H1 (cell line): Measurements from ENCODE around the gene CLVS2. TPM values are rescaled to one million over a fixed set of nuclear protein-coding genes. Genes with fewer than 3 reads are reported as not detected.

Experiments used
- CTCF ChIA-PET: fragments of 300-600 bp; sonication (Branson Sonifier 250); formaldehyde crosslinking; loops from one replicate; lab custom pipeline; 2021; ENCODE audit not compliant: partially characterized antibody; lab: Charles Lee
- POLR2A ChIA-PET: fragments of 300-600 bp; sonication (Branson Sonifier 250); formaldehyde crosslinking; loops from one replicate; lab custom pipeline; 2021; ENCODE audit warnings: inconsistent platforms; ENCODE audit not compliant: partially characterized antibody; lab: Charles Lee
- DNase-seq, 2 experiments: peaks; one replicate each; pipeline versions ENCODE4 v3.0.0 to v3.0.0-alpha.2; 2010 to 2022; ENCODE audit warnings: low spot score in 2 of 2, low read depth in 1 of 2, mixed read lengths in 1 of 2
- FAIRE-seq: peaks from 2 replicates; lab custom pipeline; 2011; peaks lifted over from hg19 to GRCh38; lab: Jason Lieb, UNC
- H2AFZ ChIP-seq: 2 replicates; pipeline ENCODE4 v1.8.1; 2012; ENCODE audit warnings: low read length, inconsistent platforms
- H2AK5ac ChIP-seq: 2 replicates; pipeline ENCODE4 v1.6.1; 2013; ENCODE audit warnings: low read depth, low read length
- H2BK120ac ChIP-seq: replicated peaks from 2 replicates; pipeline ENCODE3; 2013; ENCODE audit warnings: low read depth, low read length, inconsistent platforms
- H2BK12ac ChIP-seq: 2 replicates; pipeline ENCODE4 v1.6.1; 2013; ENCODE audit warnings: low read depth, low read length
- H2BK15ac ChIP-seq: 2 replicates; pipeline ENCODE4 v1.6.1; 2013; ENCODE audit warnings: low read length
- H2BK20ac ChIP-seq: 2 replicates; pipeline ENCODE4 v1.6.1; 2013; ENCODE audit warnings: low read length
- H2BK5ac ChIP-seq: 2 replicates; pipeline ENCODE4 v1.6.1; 2013; ENCODE audit warnings: low read depth, low read length
- H3K14ac ChIP-seq: 2 replicates; pipeline ENCODE4 v1.6.1; 2013; ENCODE audit warnings: inconsistent platforms; ENCODE audit not compliant: insufficient read length
- H3K18ac ChIP-seq: 2 replicates; pipeline ENCODE4 v1.6.1; 2013; ENCODE audit warnings: low read length; ENCODE audit errors: extremely low read depth
- H3K23ac ChIP-seq: 2 replicates; pipeline ENCODE4 v1.6.1; 2013; ENCODE audit warnings: inconsistent platforms; ENCODE audit not compliant: insufficient read length
- H3K23me2 ChIP-seq: 2 replicates; pipeline ENCODE4 v1.6.1; 2013; ENCODE audit warnings: low read depth, low read length
- H3K27ac ChIP-seq: 2 replicates; pipeline ENCODE4 v1.6.1; 2011; ENCODE audit warnings: low read depth, low read length, inconsistent platforms
- H3K27me3 ChIP-seq, 4 experiments: replicated peaks in 1 of 4; 1 replicate in 1 of 4; 2 replicates in 3 of 4; pipeline versions ENCODE4 v1.6.1 to v1.8.1; 2011 to 2013; ENCODE audit warnings: low read length in 3 of 4, mild to moderate bottlenecking in 3 of 4, inconsistent platforms in 2 of 4, mixed read lengths in 2 of 4, moderate library complexity in 1 of 4; ENCODE audit not compliant: control insufficient read depth in 3 of 4, insufficient read depth in 3 of 4; ENCODE audit errors: extremely low read depth in 1 of 4
- H3K36me3 ChIP-seq, 4 experiments: 2 replicates each; pipeline versions ENCODE4 v1.6.1 to v1.8.1; 2011 to 2013; ENCODE audit warnings: mild to moderate bottlenecking in 4 of 4, low read length in 3 of 4, moderate library complexity in 2 of 4, control low read depth in 1 of 4, inconsistent platforms in 1 of 4; ENCODE audit not compliant: insufficient read depth in 4 of 4, control insufficient read depth in 2 of 4
- H3K4ac ChIP-seq: replicated peaks from 2 replicates; pipeline ENCODE3; 2013; ENCODE audit warnings: low read length, low read depth, mixed read lengths, inconsistent platforms; ENCODE audit not compliant: insufficient read length
- H3K4me1 ChIP-seq, 4 experiments: replicated peaks in 1 of 4; 1 replicate in 1 of 4; 2 replicates in 3 of 4; pipeline versions ENCODE4 v1.6.1 to v1.8.1; 2011 to 2013; ENCODE audit warnings: low read length in 3 of 4, inconsistent platforms in 2 of 4, mixed read lengths in 1 of 4; ENCODE audit not compliant: insufficient read depth in 4 of 4, control insufficient read depth in 3 of 4
- H3K4me2 ChIP-seq, 2 experiments: 2 replicates each; pipeline versions ENCODE4 v1.6.1 to v1.8.1; 2011 to 2013; ENCODE audit warnings: low read depth in 2 of 2, low read length in 2 of 2, control low read depth in 1 of 2, inconsistent platforms in 1 of 2, mild to moderate bottlenecking in 1 of 2; ENCODE audit not compliant: insufficient read depth in 1 of 2
- H3K4me3 ChIP-seq, 4 experiments: fragments of 200-600, 300-600 bp in 1 of 4; sonication (generic), shearing (Covaris generic), sonication (Bioruptor Twin) in 1 of 4; 2 replicates each; pipeline versions ENCODE4 v1.5.1 to v1.8.1; 2011 to 2016; ENCODE audit warnings: low read length in 4 of 4, low read depth in 3 of 4, control low read depth in 2 of 4, inconsistent platforms in 2 of 4, mild to moderate bottlenecking in 2 of 4, mixed read lengths in 1 of 4, moderate library complexity in 1 of 4; ENCODE audit not compliant: insufficient read depth in 2 of 4; ENCODE audit errors: extremely low read depth in 1 of 4
- H3K56ac ChIP-seq: replicated peaks from 2 replicates; pipeline ENCODE3; 2013; ENCODE audit warnings: low read depth, mild to moderate bottlenecking, mixed read lengths, low read length, inconsistent platforms; ENCODE audit not compliant: insufficient read length
- H3K79me1 ChIP-seq: 2 replicates; pipeline ENCODE4 v1.6.1; 2013; ENCODE audit warnings: low read depth, low read length, control low read depth
- H3K79me2 ChIP-seq, 2 experiments: 2 replicates each; pipeline versions ENCODE4 v1.6.1 to v1.8.1; 2012 to 2013; ENCODE audit warnings: low read length in 2 of 2, mild to moderate bottlenecking in 2 of 2, inconsistent platforms in 1 of 2; ENCODE audit not compliant: insufficient read depth in 2 of 2, control insufficient read depth in 1 of 2
- H3K9ac ChIP-seq, 4 experiments: replicated peaks in 1 of 4; 1 replicate in 1 of 4; 2 replicates in 3 of 4; pipeline versions ENCODE4 v1.6.1 to v1.8.1; 2011 to 2013; ENCODE audit warnings: low read depth in 3 of 4, low read length in 3 of 4, control low read depth in 2 of 4, mild to moderate bottlenecking in 2 of 4, moderate library complexity in 2 of 4, inconsistent platforms in 1 of 4; ENCODE audit errors: extremely low read depth in 1 of 4
- H3K9me3 ChIP-seq, 2 experiments: 2 replicates each; pipeline versions ENCODE4 v1.6.1 to v1.8.1; 2012 to 2013; ENCODE audit warnings: mild to moderate bottlenecking in 2 of 2, moderate library complexity in 2 of 2, control low read depth in 1 of 2, inconsistent platforms in 1 of 2, low read depth in 1 of 2, low read length in 1 of 2, mixed read lengths in 1 of 2; ENCODE audit not compliant: insufficient read depth in 2 of 2
- H4K20me1 ChIP-seq, 2 experiments: replicated peaks in 1 of 2; 2 replicates each; pipeline versions ENCODE3 to v1.8.1; 2011 to 2013; ENCODE audit warnings: inconsistent platforms in 2 of 2, low read length in 2 of 2, mild to moderate bottlenecking in 1 of 2; ENCODE audit not compliant: insufficient read depth in 2 of 2, control insufficient read depth in 1 of 2
- H4K5ac ChIP-seq: 2 replicates; pipeline ENCODE4 v1.6.1; 2013; ENCODE audit warnings: low read length, low read depth, mixed read lengths, inconsistent platforms; ENCODE audit not compliant: insufficient read length
- H4K8ac ChIP-seq: 2 replicates; pipeline ENCODE4 v1.8.0; 2013; ENCODE audit warnings: mild to moderate bottlenecking, moderate library complexity, low read length, inconsistent platforms; ENCODE audit not compliant: insufficient read depth; ENCODE audit errors: extremely low read depth
- H4K91ac ChIP-seq: replicated peaks from 2 replicates; pipeline ENCODE3; 2013; ENCODE audit warnings: low read length, mixed read lengths, inconsistent platforms; ENCODE audit not compliant: insufficient read length
- ASH2L ChIP-seq: fragments of 200-600, 300-600 bp; sonication (generic); IDR thresholded peaks from one replicate; pipeline ENCODE4 v1.7.1; 2017; ENCODE audit warnings: low read length
- CREB1 ChIP-seq: IDR thresholded peaks from 2 replicates; pipeline ENCODE4 v1.6.1; 2012; ENCODE audit warnings: inconsistent platforms
- EGR1 ChIP-seq: IDR thresholded peaks from 2 replicates; pipeline ENCODE4 v1.6.1; 2011; ENCODE audit warnings: low read depth, low read length, borderline replicate concordance
- JUND ChIP-seq: IDR thresholded peaks from 2 replicates; pipeline ENCODE4 v1.6.1; 2011; ENCODE audit warnings: mild to moderate bottlenecking, improper control_type of control experiment, low read length
- POU5F1 ChIP-seq: IDR thresholded peaks from 2 replicates; pipeline ENCODE4 v1.6.1; 2011; ENCODE audit warnings: low read depth, mild to moderate bottlenecking, low read length, moderate library complexity
- RFX5 ChIP-seq: IDR thresholded peaks from 2 replicates; pipeline ENCODE4 v1.6.1; 2011; ENCODE audit warnings: low read depth, low read length, improper control_type of control experiment, borderline replicate concordance
- SP1 ChIP-seq: IDR thresholded peaks from 2 replicates; pipeline ENCODE4 v1.6.1; 2011; ENCODE audit warnings: low read depth, low read length
- TAF7 ChIP-seq: optimal IDR thresholded peaks from 2 replicates; pipeline ENCODE3; 2011; ENCODE audit warnings: low read depth, mild to moderate bottlenecking, inconsistent platforms, low read length, moderate library complexity, borderline replicate concordance
- ZNF274 ChIP-seq: IDR thresholded peaks from 2 replicates; pipeline ENCODE4 v1.7.0; 2012; ENCODE audit warnings: low read length, borderline replicate concordance; ENCODE audit errors: extremely low read depth
- WGBS, 2 experiments: shearing (Covaris generic) in 1 of 2; methylation state at CpG; one replicate each; pipeline versions ENCODE4 v1.1.6 to v1.1.7; 2013 to 2015; ENCODE audit warnings: low lambda C conversion rate in 2 of 2, mixed read lengths in 2 of 2, inconsistent platforms in 1 of 2, low coverage in 1 of 2, missing lambda C conversion rate in 1 of 2; ENCODE audit not compliant: insufficient replicate concordance in 2 of 2, insufficient coverage in 1 of 2, insufficient read length in 1 of 2; ENCODE audit errors: extremely low coverage in 1 of 2, missing lambda C conversion rate in 1 of 2; 5-methylcytosine and 5-hydroxymethylcytosine counted together
- polyA plus RNA-seq, 7 experiments: library from polyadenylated mRNA; depleted of rRNA in 3 of 7; stranded (reverse) in 5 of 7; unstranded in 2 of 7; fragments of >200 nt in 5 of 7; fragments of 200-250 nt in 2 of 7; gene quantifications; 1 replicate in 5 of 7; 2 replicates in 1 of 7; 4 replicates in 1 of 7; pipeline versions ENCODE4 v1.2.1 to v1.2.3, GENCODE V29; 2011 to 2013; ENCODE audit warnings: missing spikeins in 2 of 7, mixed read lengths in 2 of 7
- total RNA-seq: library from RNA; stranded (reverse); fragmentation: NEBNext Ultra II Directional; extraction: Animal tissue kit (Norgen Biotek cat#: 25700); gene quantifications from 2 replicates; pipeline ENCODE4 v1.2.1, GENCODE V29; 2021

Gene CLVS2
- total and polyA plus RNA-seq, 2 of the 8 experiments (the other 6 are each of a cell fraction or from before 2014, with no cell fraction given) = 0.30 to 0.73 TPM

GRCh38 chr6:123044341-123044860, 48.4 kb downstream of the CLVS2 start:
- no peaks in the 10 kb centered on the region for H3K4me1 ChIP-seq
- H3K27ac ChIP-seq = no peak overlapping the region
- H3K18ac ChIP-seq = no peak overlapping the region
- 92% methylated on average over 3 of the region's 3 CpGs; no CpG with 5 or more reads in 1 of the 2 experiments for WGBS, 2 experiments
- no peak overlapping the region for H3K4me3 ChIP-seq
- H2BK15ac ChIP-seq = no peak overlapping the region
- H2BK20ac ChIP-seq = no peak overlapping the region
- ChIA-PET POLR2A (no interaction called here), CTCF (interaction anchor here (0.6 to 0.7 kb wide), 2 partner anchors 28 to 31 kb away, joined by 4 read pairs; no protein-coding TSS in a partner anchor)
- H2AFZ ChIP-seq = no peak overlapping the region
- DNase-seq (no peak), FAIRE-seq (no peak)
- H3K23me2 ChIP-seq = no peaks in the 10 kb centered on the region
- H3K27me3 ChIP-seq = no peaks in the 10 kb centered on the region
- no peak overlapping the region for H4K91ac ChIP-seq
- H2BK12ac ChIP-seq = no peak overlapping the region
- no peak overlapping the region for H2BK120ac ChIP-seq
- no peak overlapping the region for H2BK5ac ChIP-seq
- H4K8ac ChIP-seq = no peak overlapping the region
- no peaks in the 10 kb centered on the region for H3K36me3 ChIP-seq
- H3K79me1 ChIP-seq = no peaks in the 10 kb centered on the region
- H3K23ac ChIP-seq = no peak overlapping the region
- H3K4me2 ChIP-seq = no peak overlapping the region
- H2AK5ac ChIP-seq = no peak overlapping the region
- H3K9ac ChIP-seq = no peak overlapping the region
- H3K56ac ChIP-seq = no peak overlapping the region
- TF ChIP-seq JUND (no peak), TAF7 (no peak), RFX5 (no peak), SP1 (no peak), EGR1 (no peak), ZNF274 (no peak), POU5F1 (no peak), CREB1 (no peak), ASH2L (no peak)
- H3K14ac ChIP-seq = no peak overlapping the region
- H3K4ac ChIP-seq = no peak overlapping the region
- H4K5ac ChIP-seq = no peak overlapping the region
- no peaks in the 10 kb centered on the region for H4K20me1 ChIP-seq
- H3K79me2 ChIP-seq = no peaks in the 10 kb centered on the region
- H3K9me3 ChIP-seq = no peaks in the 10 kb centered on the region
